UCSD-AML1 (cell line): ENCODE measurements around the gene DNAH11.
"Not testable (repeated sequence)": the region's sequence is repeated elsewhere in the genome, so short reads cannot be mapped to it uniquely, and the experiment has no call there.

Experiments used
- DNase-seq: peaks from one replicate; lab custom pipeline; 2025; ENCODE audit not compliant: unreplicated experiment; lab: John Stamatoyannopoulos, UW

The DNAH11 gene

DNA sequence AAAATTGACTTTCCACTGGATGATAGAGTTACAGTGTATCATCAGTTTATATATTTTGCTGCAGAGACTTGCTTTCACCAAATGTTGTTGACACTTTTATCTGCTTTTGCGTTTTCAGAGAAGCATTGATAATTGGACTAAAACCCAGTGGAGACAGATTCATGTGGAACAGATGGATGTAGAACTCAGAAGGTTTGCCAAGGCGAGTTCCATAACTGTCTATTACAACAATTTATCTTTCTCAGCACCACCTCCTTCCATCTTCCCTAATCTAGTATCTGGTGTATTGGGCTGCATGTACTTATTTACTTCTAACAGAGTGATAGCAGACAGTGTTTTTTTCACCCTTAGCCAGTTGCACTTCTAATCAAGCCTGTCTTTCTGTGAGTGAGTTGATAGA, 73.3 kb downstream of the DNAH11 start:
- no peak for DNase-seq

DNA sequence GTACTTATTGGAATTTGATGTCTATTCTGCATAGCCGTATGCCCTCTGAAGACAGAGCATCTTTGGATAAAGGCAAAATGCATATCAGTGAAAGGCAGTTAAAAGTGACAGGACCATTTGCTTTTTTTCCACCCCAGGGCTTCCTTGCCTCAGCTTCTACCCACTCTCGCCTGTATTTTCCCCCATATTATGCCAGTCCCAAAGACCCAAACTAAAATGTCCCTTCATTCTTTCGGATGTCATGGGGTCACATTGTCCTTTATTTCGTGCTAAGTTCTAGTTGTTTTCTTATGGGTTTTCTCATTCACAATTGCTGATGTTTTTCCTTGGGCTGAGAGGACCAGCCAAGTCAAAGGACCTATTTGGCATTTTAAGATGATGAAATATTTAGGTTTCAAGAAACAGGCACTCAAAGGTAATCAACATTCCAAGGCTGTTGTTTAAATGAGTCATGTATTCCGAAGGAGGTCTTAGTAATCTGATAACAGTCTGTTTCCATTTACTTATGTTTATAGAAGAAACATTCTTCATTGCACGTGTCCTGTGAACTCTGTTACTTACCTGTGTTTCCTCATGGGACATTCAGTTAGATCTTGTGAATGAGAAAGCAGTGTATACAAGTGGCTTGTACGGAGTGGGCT, 74.1 kb downstream of the DNAH11 start:
- no peak for DNase-seq

DNA sequence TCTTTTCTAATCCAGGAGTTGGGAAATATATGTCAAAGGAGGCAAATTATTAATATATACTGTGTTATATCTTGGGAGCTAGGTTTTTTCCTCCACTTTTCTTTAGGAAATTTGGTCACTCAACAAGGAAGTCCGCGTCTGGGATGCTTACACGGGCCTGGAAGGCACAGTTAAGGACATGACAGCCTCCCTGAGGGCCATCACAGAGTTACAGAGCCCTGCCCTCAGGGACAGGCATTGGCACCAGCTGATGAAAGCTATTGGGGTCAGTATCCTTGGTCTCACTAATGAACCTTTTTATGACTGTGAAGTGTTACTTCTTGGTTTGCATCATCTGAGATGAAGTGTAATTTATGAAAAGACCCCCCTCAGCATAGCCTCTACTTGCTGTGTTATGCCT, 74.7 kb downstream of the DNAH11 start:
- no peak for DNase-seq

DNA sequence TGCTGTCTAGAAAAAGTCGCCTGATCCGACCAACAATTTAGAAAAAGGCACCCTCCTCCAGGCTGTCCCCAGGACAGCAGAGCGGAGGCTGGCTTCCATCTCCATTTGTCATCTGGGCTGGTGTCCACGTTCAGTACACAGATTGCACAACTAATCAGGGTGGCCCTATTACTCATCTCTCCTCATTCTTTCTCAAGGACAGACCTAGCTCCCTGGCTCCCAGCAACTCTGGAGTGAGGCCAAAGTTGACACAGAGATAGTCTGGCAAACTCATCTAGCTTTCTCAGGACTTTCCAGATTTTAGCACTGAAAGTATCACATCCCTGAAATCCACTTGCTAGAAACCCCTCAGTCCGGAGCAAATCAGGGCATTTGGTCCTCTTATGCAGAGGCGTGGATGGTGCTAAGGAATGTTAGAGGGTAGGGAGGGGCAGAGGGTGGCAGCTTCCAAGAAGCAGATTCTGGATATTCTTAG, 75.1 kb downstream of the DNAH11 start:
- DNase-seq, result no peak

DNA sequence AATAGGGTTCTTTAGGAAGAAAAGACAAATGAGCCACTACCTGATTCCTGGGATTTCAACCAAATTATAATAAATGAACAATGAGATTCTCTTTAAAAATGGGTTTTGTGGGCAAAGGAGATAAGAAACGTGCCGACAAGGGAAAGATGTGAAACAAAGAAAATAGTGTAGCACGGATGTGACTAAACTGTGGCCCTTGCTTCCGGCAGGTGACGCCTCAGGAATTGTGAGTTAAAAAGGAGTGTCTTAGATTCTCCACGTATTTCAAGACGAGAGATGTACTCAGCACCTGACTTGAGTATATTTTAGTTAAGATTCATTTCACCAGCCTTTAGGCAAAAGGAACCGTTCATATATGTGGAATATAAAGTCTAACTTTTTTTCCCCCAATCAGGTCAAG, 75.9 kb downstream of the DNAH11 start:
- no peak for DNase-seq

DNA sequence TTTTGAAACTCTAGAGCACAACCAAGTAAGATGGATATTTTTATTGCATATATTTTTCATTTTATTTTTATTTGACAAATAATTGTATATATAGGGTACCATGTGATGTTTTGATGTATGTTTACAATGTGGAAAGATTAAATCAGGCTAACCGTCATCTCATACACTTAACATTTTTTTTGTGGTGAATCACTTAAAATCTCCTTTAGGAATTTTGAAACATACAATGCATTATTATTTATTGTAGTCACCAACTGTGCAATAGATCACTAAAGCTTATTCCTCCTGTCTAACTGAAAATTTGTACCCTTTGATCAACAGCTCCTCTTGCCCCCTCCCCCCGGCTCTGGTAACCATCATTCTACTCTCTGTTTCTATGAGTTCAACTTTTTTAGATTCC, 77.2 kb downstream of the DNAH11 start:
- DNase-seq, result no peak

DNA sequence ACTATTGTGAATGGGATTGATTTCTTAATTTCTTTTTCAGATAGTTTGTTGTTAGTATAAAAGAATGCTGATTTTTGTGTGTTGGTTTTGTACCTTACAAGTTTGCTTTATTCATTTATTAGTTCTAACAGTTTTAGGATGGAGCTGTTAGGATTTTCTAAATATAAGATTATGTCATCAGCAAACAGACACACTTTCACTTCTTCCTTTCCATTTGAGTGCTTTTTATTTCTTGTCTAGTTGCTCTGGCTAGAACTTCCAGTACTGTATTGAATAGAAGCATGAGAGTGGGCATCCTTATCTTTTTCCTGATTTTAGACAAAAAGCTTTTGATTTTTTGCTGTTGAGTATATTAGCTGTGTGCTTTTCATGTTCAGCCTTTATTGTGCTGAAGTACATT, 81.5 kb downstream of the DNAH11 start:
- no peak for DNase-seq

DNA sequence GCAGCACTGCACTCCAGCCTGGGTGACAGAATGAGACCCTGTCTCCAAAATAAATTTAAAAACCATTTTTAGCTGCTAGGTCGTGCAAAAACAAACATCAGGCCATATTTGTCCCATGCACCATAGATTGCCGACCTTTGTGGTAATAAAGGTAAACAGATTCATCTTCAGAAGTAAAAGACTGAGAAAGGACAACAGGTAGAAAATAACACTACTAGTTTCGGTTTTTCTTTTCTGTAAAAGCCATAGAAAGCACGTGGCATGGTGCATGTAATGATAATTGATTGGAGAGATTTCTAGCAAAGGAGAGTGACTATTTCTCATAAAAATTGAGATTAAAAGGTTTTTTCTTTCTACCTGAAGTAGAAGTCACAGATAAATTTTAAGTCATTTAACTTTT, 93.9 kb downstream of the DNAH11 start:
- DNase-seq, result no peak

DNA sequence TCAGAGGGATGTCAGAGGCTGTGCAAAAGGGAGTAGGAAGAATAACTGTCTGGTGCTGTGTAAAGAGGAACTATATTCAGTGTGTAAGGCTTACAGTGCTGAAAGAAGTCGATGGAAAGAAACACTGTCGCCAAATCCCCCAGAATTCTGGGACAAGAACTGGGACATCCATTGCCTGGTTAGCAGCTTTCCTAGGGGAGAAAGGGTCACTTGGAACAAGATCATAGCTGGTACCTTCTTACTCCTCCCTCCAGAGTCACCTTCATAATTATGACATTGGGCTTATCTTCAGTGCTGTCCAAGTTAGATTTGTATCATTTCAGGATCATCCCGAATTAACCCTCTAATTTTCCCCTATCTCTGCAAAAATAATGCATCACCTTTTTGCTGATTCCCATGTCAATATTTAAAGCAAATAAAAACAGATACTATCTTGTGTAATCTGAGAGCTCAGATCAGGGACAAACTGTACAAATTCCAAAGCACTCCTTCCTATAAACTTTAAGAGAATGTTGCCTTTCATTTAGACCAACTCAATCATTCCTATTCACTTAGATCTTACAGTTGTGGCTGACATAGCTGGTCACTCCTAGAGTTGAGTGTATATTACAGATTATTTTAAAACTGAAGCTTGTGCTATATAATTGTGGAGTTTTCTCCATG, 96.5 kb downstream of the DNAH11 start:
- no peak for DNase-seq

DNA sequence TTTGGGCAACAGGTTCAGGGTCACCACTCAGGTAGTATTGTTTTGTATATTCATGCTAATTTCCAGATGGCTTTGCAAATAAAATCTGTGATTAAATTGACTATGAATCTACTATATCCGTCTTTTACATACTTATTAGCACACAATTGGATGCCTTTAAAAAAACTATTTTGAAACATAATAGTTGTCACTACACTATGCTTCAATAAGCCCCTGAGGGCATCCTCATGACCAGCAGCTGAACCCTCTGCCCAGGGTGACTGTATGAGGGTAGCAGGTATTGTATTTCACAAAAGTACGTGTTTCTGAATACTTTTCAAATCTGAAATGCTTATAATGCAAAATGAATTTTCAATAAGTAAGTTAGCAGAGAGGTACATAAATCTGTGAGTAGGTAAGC, 97.3 kb downstream of the DNAH11 start:
- no peak for DNase-seq

DNA sequence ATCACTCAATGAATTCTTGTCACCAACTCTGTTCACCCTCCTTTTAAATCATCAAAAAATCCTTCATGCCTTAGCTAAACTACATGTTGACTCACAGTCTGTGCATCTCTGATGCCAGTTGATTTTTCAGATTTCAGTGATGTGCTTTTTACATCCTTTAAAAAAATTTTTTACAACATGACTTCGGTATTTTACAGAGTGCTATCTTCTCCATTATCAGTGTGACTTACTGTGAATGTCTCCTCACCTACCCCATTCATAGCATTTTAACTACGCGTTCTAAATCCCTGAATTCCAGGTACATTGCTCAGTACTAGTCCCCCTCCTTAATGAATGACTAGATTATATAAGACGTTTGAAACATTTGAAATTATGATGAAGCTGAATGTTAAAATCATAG, 98.7 kb downstream of the DNAH11 start:
- no peak for DNase-seq

DNA sequence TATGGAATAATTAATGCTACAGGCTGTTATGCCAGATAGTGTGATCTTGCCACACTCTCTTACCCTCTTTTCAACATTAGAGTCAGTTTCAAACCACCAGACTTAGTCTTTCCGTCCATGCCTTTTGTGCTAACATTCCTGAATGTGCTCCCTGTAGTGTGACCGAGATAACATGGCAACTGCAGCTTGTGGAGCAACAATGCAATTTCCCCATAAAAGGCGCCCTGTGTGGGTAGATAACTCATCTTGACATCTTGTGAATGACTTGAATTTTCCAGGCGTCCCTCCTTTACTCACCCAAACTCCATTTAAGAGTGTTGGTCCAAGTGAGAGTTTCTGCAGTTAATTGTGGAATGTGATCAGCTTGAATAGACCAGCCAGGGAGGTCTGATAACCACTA, 99.6 kb downstream of the DNAH11 start:
- no peak for DNase-seq

DNA sequence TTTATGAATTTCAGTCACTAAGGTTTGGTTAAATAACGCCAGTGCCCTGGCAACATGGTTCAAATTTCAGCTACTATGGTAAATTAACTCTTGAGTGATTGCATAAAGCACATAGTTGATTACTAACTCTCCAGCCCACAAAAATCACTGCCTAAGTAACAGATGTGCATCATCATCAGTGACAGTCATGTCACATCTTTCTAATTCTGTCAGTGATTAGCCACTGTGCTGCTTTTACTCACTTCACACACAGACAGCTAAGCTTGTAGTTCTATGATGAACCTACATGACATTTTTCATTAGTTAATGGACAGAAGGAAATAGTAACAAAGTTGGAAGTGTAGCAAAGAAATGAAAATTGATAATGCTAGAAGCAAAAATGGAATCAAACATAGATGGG, 108.9 kb downstream of the DNAH11 start:
- DNase-seq, result no peak

DNA sequence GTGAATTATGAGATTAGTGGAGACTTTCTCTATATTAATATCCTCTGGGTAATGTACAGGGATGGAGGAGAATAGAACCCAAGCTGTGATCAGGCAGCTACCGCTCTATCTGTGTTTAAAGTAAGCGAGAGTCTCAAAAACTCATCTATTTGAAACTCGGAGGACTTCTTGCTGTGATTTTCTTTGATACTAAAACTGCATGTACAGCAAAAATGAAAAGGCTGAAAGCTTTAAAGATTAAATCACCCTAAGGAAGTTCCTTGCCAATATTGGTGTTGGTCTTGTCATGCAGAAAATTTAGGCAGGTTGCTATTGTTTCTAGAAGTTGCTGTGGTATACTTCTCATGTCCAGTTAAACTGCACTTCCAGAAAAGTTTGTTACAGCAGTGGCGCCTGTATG, 110.8 kb downstream of the DNAH11 start:
- DNase-seq, result no peak

DNA sequence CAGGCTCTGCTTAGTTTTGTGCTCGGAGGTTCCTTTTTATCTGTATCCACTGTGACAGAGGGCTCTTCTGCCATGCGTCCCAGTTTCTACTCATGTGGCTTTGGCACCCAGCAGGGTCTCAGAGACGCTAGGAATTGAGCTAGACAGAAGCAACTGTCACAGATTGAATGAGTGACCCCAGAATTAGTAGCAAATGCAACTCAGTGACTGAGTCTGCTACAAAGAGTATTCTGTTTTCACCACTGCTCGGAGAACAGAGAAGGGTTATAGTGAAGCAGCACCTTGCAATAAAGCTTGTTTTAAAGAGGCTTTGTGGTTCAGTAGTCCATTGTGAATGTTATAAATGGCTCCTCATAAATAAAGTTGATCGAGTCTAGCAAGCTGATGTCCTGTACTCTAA, 113.2 kb downstream of the DNAH11 start:
- DNase-seq, result no peak

DNA sequence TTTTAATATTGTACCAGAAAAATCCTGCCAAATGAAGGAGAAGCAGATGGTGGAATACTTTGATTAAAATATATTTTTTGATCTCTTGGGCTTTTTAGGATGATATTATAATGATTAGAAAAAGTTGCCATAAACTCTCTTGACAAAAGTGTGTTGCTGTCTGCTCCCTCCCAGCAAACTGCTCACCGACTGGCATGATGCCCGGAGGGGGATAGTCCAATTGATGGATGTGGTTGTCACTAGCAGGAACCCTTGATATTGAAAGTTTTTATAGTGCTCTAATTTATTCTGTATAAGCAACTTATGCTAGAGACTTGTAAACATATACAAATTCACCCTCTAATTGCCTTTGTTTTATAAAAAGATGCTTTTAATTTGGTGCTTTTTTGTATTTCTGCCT, 114.0 kb downstream of the DNAH11 start:
- DNase-seq, result no peak

DNA sequence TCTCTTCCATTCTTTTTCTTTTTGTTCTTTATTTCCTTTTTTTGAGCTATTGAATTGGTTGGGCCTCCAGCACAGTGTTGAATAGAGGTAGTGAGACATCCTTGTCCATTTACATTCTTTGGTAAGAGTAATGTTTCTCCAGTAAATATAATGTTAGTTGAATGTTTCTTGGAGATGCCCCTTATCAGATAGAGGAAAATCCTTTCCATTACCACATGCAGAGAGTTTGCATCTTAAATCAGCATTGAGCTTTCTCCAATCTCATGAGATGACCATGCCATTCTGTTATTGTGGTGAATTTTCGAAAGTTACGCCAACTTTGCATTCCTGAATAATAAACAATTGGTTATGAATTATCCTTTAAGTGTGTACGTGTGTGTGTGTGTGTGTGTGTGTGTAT, 127.7 kb downstream of the DNAH11 start:
- DNase-seq, result no peak

DNA sequence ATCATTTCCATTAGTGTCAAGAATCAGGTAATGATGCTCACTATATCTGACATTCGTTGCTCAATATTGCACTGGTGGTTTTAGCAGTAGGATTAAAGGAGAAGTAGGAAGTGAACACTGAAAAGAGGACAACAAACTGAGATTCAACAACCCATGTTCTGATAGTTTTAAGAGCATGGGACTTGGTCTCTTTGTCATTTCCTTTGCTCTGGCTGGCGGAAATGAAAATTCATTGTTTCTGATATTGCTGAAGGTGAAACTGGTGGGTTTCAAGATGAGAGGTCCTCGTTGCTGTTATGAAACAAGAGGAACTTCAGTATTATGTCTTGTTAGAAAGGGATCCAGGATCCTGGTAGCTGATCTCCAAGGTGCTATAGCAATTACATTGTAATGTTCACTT, 129.0 kb downstream of the DNAH11 start:
- no peak for DNase-seq

DNA sequence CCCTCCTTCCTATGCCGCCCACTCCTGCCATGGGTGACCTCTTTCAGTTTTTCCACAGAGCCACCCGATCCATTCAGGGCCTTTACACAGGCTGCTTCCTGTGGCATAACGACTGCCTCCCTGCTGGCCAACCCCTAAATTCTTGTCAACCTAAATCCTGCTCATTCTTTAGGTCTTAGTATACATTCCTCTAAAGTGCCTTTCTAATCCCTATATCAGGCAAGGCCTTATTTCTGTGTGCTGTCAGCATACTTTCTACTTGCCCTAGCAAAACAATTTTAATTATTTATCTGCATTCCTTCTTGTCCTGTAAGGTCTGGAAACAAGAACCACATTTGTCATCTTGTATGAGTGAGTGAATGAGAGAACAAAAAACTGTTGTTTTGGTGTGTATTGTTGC, 132.4 kb downstream of the DNAH11 start:
- DNase-seq, result no peak

DNA sequence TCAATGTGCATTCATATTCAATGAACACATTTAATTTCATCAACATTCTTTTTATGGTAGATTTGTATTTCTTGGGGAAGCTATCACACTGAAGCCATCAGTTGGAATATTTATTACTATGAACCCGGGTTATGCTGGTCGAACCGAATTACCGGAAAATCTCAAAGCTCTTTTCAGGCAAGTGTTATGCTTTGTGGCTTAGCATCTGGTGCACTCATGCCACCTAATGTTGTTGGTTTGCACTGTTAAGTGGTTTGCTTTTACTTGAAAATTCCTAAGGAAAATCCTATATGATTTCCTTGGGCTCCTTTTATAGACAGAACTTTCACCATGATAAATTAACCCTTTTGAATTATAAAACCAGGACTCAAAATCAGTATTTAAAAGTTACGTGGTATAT, 147.9 kb downstream of the DNAH11 start:
- no peak for DNase-seq

DNA sequence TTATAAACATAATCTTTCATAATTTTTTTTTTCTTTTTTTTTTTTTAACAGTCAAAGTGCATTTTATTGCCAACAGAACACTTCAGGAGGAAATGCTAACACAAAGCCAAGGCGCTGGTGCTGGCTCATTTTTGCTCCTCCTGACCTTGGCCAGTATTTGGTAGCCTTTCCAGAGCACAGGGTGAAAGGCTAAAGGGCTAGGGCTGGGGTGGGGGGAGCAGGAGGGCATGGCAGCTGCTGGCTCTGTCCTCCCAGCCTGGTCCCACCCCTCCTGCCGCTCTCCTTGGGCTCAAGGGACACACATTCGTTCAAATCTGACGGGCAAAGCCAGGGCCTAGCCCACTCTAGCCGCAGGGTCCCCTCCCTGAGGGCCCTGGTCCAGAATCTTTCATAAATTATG, 148.3 kb downstream of the DNAH11 start:
- not testable (repeated sequence) for DNase-seq

DNA sequence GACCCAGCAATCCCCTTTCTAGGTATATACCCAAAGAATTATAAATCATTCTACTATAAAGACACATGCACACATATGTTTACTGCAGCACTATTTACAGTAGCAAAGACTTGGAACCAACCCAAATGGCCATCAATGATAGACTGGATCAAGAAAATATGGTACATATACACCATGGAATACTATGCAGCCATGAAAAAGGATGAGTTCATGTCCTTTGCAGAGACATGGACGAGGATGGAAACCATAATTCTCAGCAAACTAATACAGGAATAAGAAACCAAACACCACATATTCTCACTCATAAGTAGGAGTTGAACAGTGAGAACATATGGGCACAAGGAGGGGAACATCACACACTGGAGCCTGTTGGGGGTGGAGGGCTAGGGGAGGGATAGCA, 157.7 kb downstream of the DNAH11 start:
- not testable (repeated sequence) for DNase-seq

DNA sequence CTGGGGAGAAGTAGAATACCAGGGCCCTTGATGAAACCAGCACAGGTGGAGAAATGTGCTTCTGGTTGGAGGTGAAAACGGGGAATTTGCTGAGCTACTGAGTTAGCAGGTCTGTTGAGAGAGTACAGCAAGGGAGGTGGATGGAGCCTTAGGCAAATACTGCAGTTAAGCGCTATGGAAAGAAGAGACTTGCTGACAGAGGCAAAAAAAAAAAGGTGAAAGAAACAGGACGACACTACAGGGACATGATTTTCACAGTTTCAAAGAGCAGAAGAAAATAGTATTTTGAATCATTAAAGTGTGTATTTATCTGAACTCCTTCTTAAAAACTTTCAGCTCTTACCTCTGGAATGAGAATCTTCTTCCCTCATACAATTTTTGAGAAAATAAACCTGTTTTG, 159.5 kb downstream of the DNAH11 start:
- no peak for DNase-seq
